LNCAP (cell line): ENCODE measurements around the gene BCL2L1.

Source experiments
- TF ChIP-seq, protein P1 (sequence below): fragments of 450-650 bp; IDR thresholded peaks from 2 replicates; pipeline ENCODE4 v1.5.1; 2017; ENCODE audit warnings: mild to moderate bottlenecking

BCL2L1 gene

DNA sequence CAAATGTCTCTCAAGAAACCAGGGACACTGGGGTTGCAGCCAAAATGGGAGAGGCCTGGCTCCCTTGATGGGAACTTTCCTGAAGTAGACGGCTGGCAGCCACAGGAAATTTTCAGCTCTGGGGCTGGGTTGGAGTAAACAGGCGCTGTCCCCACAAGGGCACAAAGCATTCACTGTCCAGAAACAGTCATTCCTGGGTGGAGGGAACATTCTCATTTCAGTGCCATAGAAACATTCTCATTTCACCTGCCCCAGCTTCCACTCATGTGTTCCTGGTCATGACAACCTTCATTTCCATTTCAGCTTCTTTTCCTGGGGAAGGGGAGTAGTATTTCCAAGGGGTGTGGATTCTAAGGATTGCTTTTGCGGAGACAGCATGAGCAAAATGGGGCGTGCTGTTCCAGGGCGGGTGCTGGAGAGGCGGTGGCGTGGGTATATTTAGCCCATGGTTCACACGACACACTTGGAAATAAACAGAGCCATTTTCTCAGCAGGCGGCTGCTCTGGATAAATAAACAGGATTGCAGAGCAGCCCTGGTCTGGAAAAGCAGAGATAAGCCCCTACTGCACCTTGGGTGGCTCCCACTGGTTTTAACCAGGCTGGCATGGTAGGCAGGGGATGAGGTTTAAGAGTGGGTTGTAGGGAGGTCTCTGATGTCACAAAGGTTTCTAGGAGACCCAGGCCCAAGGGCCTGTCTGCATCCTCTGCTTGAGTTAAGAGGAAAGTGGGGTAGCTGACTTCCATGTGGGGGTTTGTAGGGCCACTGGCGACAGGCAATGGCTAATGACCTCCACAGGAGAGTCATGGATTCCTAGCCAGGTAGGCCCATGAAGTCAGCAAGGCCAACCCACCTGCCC lies 52.1 kb downstream of the BCL2L1 start:
- TF ChIP-seq, protein P1, sequence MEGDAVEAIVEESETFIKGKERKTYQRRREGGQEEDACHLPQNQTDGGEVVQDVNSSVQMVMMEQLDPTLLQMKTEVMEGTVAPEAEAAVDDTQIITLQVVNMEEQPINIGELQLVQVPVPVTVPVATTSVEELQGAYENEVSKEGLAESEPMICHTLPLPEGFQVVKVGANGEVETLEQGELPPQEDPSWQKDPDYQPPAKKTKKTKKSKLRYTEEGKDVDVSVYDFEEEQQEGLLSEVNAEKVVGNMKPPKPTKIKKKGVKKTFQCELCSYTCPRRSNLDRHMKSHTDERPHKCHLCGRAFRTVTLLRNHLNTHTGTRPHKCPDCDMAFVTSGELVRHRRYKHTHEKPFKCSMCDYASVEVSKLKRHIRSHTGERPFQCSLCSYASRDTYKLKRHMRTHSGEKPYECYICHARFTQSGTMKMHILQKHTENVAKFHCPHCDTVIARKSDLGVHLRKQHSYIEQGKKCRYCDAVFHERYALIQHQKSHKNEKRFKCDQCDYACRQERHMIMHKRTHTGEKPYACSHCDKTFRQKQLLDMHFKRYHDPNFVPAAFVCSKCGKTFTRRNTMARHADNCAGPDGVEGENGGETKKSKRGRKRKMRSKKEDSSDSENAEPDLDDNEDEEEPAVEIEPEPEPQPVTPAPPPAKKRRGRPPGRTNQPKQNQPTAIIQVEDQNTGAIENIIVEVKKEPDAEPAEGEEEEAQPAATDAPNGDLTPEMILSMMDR: no peak

DNA sequence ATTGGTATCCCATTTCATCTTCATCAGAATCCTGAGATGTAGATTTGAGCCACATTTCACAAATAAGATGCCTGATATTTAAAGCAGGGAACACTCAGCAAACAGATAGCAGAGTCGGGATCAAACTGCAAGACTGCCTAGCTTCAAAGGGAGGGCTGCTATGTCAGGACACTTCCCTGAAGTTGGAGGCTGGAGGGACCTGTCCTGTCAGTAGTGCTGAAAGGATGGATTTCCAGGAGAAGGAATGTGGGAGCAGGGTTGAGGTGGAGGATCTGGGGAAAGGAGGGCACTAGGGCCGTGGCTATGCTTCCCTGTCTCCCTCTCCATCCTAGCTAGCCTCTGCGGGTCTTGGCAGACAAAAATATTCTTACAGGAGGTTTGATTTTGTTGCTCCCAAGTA lies 52.8 kb downstream of the BCL2L1 start:
- TF ChIP-seq, protein P1: no peak

DNA sequence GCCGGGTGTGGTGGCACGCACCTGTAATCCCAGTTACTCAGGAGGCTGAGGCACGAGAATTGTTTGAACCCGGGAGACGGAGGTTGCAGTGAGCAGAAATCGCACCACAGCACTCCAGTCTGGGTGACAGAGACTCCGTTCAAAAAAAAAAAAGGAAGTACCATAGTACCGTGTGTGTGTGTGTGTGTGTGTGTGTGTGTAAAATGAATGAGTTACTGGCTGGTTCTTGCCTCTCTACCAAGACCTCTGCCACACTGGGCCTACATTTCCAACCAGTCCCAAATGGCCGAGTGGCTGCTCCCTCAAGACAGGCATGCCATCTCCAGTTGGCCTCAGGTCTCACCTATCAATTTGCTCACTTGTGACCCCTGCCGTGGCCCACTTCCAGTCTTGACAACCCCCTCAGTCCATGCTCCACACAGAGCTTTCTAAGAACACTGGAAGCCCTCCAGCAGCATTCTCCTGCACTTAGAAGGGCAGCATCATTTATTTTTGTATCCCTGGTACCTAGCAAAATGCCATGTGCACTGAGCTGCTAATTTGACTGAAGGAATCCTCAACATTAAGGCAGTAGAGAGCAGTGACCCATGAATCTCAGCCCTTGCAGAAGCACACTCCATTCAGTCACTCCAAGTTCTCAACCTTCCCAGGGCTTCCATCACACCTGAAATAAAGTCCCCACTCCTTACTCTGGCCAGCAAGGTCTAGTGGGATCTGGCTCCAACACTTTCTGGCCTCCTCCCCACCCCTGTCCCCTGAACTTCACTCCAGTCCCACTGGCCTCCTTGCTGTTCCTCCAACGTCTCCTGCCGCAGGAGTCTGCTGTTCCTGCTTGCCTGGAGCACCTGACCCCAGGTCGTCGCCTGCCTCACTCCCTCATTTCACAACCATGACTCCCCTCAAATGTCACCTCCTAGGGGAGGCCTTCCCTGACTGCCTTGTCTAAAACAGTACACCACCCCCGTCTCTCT lies 55.1 kb downstream of the BCL2L1 start:
- TF ChIP-seq, protein P1: no peak

DNA sequence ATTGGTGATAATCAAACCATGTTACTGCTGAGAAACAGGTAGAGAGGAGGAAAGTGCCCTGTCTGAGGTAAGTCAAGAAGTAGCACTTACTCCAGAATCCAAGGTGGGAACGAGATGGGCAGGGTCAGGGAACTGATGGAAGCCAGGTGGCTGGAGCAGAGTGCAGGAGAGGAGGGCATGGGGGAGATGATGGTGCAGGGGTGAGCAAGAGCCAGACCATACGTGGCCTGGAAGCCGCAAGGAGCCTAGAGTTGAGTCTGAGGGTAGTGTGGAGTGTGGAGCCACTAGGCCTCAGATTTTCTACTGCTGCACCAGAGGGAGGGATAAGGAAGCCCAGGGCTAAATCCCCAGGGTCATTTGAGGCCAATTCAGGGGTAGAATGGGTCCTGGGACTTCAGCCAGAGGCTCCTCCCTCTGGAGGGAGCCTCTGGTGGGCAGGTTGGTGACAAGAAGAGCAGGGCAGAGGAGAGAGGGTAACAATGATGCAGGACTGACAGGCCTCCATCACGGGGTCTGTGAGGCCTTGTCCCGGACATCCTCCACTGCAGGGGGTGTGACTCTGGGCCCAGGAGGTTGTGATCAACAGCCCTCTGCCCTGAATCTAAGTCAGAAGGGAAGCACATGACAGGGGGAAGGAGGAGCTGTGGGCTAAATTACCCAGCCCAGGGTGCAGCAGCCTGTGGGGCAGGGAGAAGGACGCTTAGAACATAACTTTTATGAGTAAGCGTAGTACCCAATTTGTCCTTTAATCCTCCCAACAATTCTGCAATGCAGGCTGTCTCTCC lies 56.2 kb downstream of the BCL2L1 start:
- TF ChIP-seq, protein P1: no peak

DNA sequence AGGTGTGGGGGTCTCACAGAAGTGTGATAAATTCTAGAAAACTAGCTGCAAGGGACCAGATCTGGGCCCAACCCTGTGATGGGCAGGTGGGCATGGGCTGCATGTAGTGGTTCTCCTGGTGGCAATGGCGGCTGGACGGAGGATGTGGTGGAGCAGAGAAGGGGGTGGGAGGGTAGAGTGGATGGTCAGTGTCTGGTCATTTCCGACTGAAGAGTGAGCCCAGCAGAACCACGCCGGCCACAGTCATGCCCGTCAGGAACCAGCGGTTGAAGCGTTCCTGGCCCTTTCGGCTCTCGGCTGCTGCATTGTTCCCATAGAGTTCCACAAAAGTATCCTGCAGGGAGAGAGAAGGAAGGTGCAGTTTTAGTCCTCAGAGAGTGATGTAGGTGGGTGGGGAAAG lies 56.9 kb downstream of the BCL2L1 start:
- TF ChIP-seq, protein P1: no peak

DNA sequence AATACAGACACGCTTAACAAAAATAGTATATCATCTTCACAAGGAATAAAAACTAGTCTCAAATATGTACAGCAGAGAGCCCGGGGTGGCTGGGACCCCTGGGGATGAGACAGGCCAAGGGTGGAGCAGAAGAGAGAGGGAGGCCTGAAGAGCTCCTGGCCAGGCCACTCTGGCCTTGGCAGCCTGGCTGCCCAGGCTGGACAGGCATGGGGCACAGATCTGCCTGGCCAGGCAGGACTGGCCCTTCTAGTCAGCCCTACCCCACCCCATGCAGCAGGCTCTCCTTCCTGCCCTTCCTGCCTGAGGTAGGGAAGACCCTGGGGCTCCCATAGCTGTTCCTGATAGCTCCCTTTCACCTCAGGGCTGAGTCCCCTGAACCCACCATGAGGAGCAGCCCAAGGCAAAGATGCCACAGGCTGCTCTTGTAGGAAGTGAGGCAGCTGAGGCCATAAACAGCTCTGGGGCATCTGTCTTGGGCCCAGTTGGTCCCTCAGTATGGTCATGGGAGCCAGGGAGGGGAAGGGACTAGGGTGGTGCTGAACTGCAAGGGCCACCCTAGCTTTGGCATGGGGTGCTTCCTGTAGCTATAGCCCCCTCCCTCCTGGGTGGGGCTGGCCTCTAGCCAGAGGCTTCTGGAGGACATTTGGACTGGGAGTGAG lies 57.8 kb downstream of the BCL2L1 start:
- TF ChIP-seq, protein P1: no peak
